HL-60 (cell line): ENCODE data around the gene SLC35A3.

ENCODE experiments used
- CTCF ChIP-seq: IDR thresholded peaks from one replicate; pipeline ENCODE4 v1.5.1; 2011; ENCODE audit warnings: low read length, control low read depth, inconsistent platforms; ENCODE audit not compliant: insufficient read depth
- GABPA ChIP-seq: IDR thresholded peaks from 2 replicates; pipeline ENCODE4 v1.6.1; 2012; ENCODE audit warnings: low read depth
- POLR2AphosphoS5 ChIP-seq: IDR thresholded peaks from 2 replicates; pipeline ENCODE4 v1.6.1; 2012; ENCODE audit warnings: low read depth
- REST ChIP-seq: IDR thresholded peaks from 2 replicates; pipeline ENCODE4 v1.6.1; 2012; ENCODE audit warnings: low read depth; ENCODE audit not compliant: insufficient replicate concordance
- SPI1 ChIP-seq: IDR thresholded peaks from 2 replicates; pipeline ENCODE4 v1.6.1; 2012; ENCODE audit warnings: low read depth, mild to moderate bottlenecking, borderline replicate concordance

GRCh38 chr1:100076319-100076718 lies 106.5 kb downstream of the SLC35A3 start:
- TF ChIP-seq CTCF (no peak), REST (no peak), POLR2AphosphoS5 (no peak), GABPA (no peak), SPI1 (no peak)
